ENCODE data around the gene FNDC7. TPM values are rescaled to one million over a fixed set of nuclear protein-coding genes. Genes with fewer than 3 reads are reported as not detected.

FNDC7 gene
- total RNA-seq, 2 experiments from 2014 or later = not detected

GRCh38 chr1:108668777-108669176 is 43.9 kb upstream of the FNDC7 start:
- Histone ChIP-seq H3K27ac (ENCODE audit: low read depth, low read length, poor library complexity, severe bottlenecking) (no peak overlapping the region), H3K79me2 (ENCODE audit: insufficient read depth, low read depth, low read length) (no peaks in the 10 kb centered on the region), H3K36me3 (ENCODE audit: insufficient read depth, low read length) (no peaks in the 10 kb centered on the region), H3K9me3 (ENCODE audit: low read length) (no peaks in the 10 kb centered on the region), H3K9me2 (ENCODE audit: insufficient read depth, low read length) (no peaks in the 10 kb centered on the region), H3K4me2 (ENCODE audit: low read length) (no peak overlapping the region), H3K4me1 (ENCODE audit: insufficient read depth, low read length, poor library complexity, severe bottlenecking) (no peaks in the 10 kb centered on the region), H3K4me3 (ENCODE audit: low read depth, low read length, poor library complexity, severe bottlenecking) (no peak overlapping the region), H4K20me1 (ENCODE audit: insufficient read depth, low read length) (no peaks in the 10 kb centered on the region), H2AFZ (ENCODE audit: low read length) (no peak overlapping the region)
- intact Hi-C loops (cut with micrococcal nuclease; ENCODE audit: unreplicated experiment) = no loop called here
- TF ChIP-seq CTCF (conservative IDR thresholded peaks at IDR 0.05; ENCODE audit: low read length) = no peak
- no peak for TF ChIP-seq EZH2phosphoT487 (IDR thresholded peaks at IDR 0.05; ENCODE audit: borderline replicate concordance, low read depth, low read length)
- ChIA-PET POLR2A (interaction anchor here (0.7 kb wide), 1 partner anchor 58 kb away, joined by 4 read pairs; no protein-coding TSS in a partner anchor), CTCF (ENCODE audit: unreplicated experiment) (no interaction called here)
- BruUV-seq (replicated peaks) = no TSS peak
- no peak for DNase-seq (ENCODE audit: low spot score)

GRCh38 chr1:108669679-108670078 is 43.0 kb upstream of the FNDC7 start:
- TF ChIP-seq EZH2phosphoT487 (IDR thresholded peaks at IDR 0.05; ENCODE audit: borderline replicate concordance, low read depth, low read length) = no peak
- TF ChIP-seq CTCF (conservative IDR thresholded peaks at IDR 0.05; ENCODE audit: low read length) = no peak
- ChIA-PET POLR2A (no interaction called here), CTCF (ENCODE audit: unreplicated experiment) (no interaction called here)
- Histone ChIP-seq H3K4me3 (ENCODE audit: low read depth, low read length, poor library complexity, severe bottlenecking) (no peak overlapping the region), H3K79me2 (ENCODE audit: insufficient read depth, low read depth, low read length) (no peaks in the 10 kb centered on the region), H3K4me1 (ENCODE audit: insufficient read depth, low read length, poor library complexity, severe bottlenecking) (no peaks in the 10 kb centered on the region), H3K9me2 (ENCODE audit: insufficient read depth, low read length) (no peaks in the 10 kb centered on the region), H3K27ac (ENCODE audit: low read depth, low read length, poor library complexity, severe bottlenecking) (no peak overlapping the region), H4K20me1 (ENCODE audit: insufficient read depth, low read length) (no peaks in the 10 kb centered on the region), H2AFZ (ENCODE audit: low read length) (no peak overlapping the region), H3K36me3 (ENCODE audit: insufficient read depth, low read length) (no peaks in the 10 kb centered on the region), H3K4me2 (ENCODE audit: low read length) (no peak overlapping the region), H3K9me3 (ENCODE audit: low read length) (no peaks in the 10 kb centered on the region)
- BruUV-seq (replicated peaks) = no TSS peak
- no peak for DNase-seq (ENCODE audit: low spot score)
- intact Hi-C loops (cut with micrococcal nuclease; ENCODE audit: unreplicated experiment) = no loop called here

GRCh38 chr1:108670131-108670773 is 42.5 kb upstream of the FNDC7 start:
- BruUV-seq (replicated peaks) = no TSS peak
- intact Hi-C loops (cut with micrococcal nuclease; ENCODE audit: unreplicated experiment) = no loop called here

More at GRCh38 chr1:108670131-108670773, 42.5 kb upstream of the FNDC7 start:
- CTCF ChIA-PET (ENCODE audit: unreplicated experiment) = no interaction called here
- Histone ChIP-seq H3K79me2 (ENCODE audit: insufficient read depth, low read depth, low read length) (no peaks in the 10 kb centered on the region), H3K27ac (ENCODE audit: low read depth, low read length, poor library complexity, severe bottlenecking) (no peak overlapping the region), H3K4me1 (ENCODE audit: insufficient read depth, low read length, poor library complexity, severe bottlenecking) (no peaks in the 10 kb centered on the region), H3K4me3 (ENCODE audit: low read depth, low read length, poor library complexity, severe bottlenecking) (no peak overlapping the region), H3K36me3 (ENCODE audit: insufficient read depth, low read length) (no peaks in the 10 kb centered on the region), H4K20me1 (ENCODE audit: insufficient read depth, low read length) (no peaks in the 10 kb centered on the region), H3K9me3 (ENCODE audit: low read length) (no peaks in the 10 kb centered on the region), H3K4me2 (ENCODE audit: low read length) (no peak overlapping the region), H2AFZ (ENCODE audit: low read length) (no peak overlapping the region), H3K9me2 (ENCODE audit: insufficient read depth, low read length) (no peaks in the 10 kb centered on the region)
- no peak for DNase-seq (ENCODE audit: low spot score)
- POLR2A ChIA-PET = no interaction called here
- TF ChIP-seq EZH2phosphoT487 (IDR thresholded peaks at IDR 0.05; ENCODE audit: borderline replicate concordance, low read depth, low read length) = no peak
- TF ChIP-seq CTCF (conservative IDR thresholded peaks at IDR 0.05; ENCODE audit: low read length) = no peak
